BE2C (cell line): ENCODE data around the gene LIN54.
"Not testable (repeated sequence)": the region's sequence is repeated elsewhere in the genome, so short reads cannot be mapped to it uniquely, and the experiment has no call there.

ENCODE experiments used
- DNase-seq: peaks from one replicate; pipeline ENCODE4 v3.0.0-alpha.2; 2020
- H3K27me3 ChIP-seq: fragments of 250-450 bp; sonication (Bioruptor Pico); 2 replicates; pipeline ENCODE4 v1.5.1; 2020; ENCODE audit warnings: mild to moderate bottlenecking
- H3K36me3 ChIP-seq: fragments of 250-450 bp; sonication (Bioruptor Pico); 2 replicates; pipeline ENCODE4 v1.5.1; 2020; ENCODE audit warnings: mild to moderate bottlenecking
- H3K4me1 ChIP-seq: fragments of 250-450 bp; sonication (Bioruptor Pico); 2 replicates; pipeline ENCODE4 v1.5.1; 2020
- H3K4me3 ChIP-seq: 2 replicates; pipeline ENCODE4 v1.5.1; 2011; ENCODE audit warnings: low read depth, low read length
- H3K9me3 ChIP-seq: fragments of 250-450 bp; sonication (Bioruptor Pico); 2 replicates; pipeline ENCODE4 v1.5.1; 2020
- TF ChIP-seq, protein P1 (sequence below): IDR thresholded peaks from 2 replicates; pipeline ENCODE4 v1.5.1; 2012; ENCODE audit warnings: mild to moderate bottlenecking, low read depth, low read length

Gene LIN54

DNA sequence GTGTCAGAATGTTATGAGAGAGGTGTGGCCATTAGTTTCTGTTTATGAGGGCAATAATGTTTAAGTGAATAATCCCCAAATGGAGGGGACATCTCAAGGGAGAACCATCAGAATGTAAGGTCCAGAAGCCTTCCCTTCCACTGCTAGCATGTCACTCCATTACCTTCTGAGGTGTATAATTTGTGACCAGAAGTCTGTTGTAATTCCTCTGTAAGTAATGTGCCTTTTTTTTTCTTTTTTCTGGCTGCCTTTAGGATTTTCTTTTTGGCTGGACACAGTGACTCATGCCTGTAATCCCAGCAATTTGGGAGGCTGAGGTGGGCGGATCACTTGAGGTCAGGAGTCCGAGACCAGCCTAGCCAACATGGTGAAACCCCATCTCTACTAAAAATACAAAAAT is 13.6 kb upstream of the LIN54 start:
- H3K36me3 ChIP-seq: no peaks in the 10 kb centered on the region
- H3K27me3 ChIP-seq: no peaks in the 10 kb centered on the region
- TF ChIP-seq, protein P1, sequence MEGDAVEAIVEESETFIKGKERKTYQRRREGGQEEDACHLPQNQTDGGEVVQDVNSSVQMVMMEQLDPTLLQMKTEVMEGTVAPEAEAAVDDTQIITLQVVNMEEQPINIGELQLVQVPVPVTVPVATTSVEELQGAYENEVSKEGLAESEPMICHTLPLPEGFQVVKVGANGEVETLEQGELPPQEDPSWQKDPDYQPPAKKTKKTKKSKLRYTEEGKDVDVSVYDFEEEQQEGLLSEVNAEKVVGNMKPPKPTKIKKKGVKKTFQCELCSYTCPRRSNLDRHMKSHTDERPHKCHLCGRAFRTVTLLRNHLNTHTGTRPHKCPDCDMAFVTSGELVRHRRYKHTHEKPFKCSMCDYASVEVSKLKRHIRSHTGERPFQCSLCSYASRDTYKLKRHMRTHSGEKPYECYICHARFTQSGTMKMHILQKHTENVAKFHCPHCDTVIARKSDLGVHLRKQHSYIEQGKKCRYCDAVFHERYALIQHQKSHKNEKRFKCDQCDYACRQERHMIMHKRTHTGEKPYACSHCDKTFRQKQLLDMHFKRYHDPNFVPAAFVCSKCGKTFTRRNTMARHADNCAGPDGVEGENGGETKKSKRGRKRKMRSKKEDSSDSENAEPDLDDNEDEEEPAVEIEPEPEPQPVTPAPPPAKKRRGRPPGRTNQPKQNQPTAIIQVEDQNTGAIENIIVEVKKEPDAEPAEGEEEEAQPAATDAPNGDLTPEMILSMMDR: no peak
- DNase-seq: no peak
- H3K9me3 ChIP-seq: no peaks in the 10 kb centered on the region
- no peak overlapping the region for H3K4me3 ChIP-seq
- H3K4me1 ChIP-seq: no peaks in the 10 kb centered on the region

DNA sequence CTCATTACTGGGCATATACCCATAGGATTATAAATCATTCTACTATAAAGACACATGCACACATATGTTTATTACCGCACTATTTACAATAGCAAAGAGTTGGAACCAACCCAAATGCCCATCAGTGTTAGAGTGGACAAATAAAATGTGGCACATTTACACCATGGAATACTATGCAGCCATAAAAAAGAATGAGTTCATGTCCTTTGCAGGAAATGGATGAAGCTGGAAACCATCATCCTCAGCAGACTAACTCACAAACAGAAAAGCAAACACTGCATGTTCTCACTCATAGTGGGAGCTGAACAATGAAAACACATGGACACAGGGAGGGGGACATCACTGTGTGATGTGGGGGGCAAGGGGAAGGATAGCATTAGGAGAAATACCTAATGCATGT is 13.0 kb upstream of the LIN54 start:
- H3K4me3 ChIP-seq, H3K4me1 ChIP-seq, DNase-seq, H3K36me3 ChIP-seq, H3K27me3 ChIP-seq, H3K9me3 ChIP-seq: not testable (repeated sequence)

DNA sequence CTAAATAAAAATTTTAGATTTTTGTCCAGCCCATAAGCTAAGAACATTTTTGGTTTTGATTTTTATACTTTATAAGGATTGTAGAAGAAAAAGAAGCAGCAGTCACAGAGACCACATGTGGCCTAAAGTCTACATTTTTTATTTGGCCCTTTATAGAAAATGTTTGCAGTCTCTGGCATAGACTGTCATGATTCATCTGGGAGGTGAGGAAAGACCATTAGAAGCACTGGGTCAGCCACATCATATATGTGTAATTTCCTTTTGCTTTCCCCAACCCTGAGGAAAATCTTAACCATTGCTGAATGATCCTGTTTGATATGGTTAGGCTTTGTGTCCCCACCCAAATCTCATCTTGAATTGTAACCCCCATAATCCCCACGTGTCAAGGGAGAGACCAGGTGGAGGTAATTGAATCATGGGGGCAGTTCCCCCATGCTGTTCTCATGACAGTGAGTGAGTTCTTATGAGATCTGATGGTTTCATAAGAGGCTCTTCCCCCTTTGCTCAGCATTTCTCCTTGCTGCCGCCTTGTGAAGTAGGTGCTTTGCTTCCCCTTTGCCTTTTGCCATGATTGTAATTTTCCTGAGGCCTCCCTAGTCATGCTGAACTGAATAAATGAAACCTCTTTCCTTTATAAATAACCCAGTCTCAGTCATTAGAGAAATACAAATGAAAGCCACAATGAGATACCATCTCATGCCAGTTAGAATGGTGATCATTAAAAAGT is 12.3 kb upstream of the LIN54 start:
- Histone ChIP-seq H3K36me3 (no peaks in the 10 kb centered on the region), H3K4me1 (no peaks in the 10 kb centered on the region), H3K27me3 (no peaks in the 10 kb centered on the region), H3K4me3 (no peak overlapping the region), H3K9me3 (no peaks in the 10 kb centered on the region)
- DNase-seq: no peak
- TF ChIP-seq, protein P1: no peak

DNA sequence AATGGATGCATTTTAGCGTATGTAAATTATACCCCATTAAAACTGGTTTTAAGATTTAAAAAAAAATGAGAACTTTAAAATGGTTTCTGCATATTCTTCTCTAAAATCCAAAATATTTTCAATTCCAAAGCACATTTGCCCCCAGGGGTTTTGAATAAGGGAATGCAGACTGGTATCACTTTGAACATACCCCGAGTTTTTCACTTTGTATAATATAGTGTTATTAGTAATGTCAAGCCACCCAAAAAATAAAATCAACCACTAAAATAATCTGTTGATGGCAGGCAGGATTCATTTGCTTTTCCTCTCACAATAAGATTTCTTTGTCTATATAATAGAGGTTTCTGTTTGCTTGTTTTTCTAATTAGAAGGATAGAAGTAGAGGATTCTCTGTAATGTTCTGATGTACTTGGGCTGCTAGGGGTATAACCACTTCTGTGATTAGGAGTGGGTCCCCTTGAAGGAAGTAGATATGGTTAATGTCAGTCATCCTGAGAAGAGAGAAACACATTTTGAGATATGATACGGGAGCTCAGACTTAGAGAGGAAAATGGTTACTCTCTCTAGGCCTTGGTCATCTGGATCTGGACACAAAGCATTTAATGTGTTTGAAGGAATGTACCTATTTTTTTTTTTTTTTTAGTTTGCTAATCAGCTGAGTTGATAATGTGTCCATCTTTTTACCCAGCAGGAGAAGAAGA is 9.3 kb upstream of the LIN54 start:
- no peaks in the 10 kb centered on the region for H3K27me3 ChIP-seq
- no peaks in the 10 kb centered on the region for H3K4me1 ChIP-seq
- no peaks in the 10 kb centered on the region for H3K36me3 ChIP-seq
- TF ChIP-seq, protein P1: no peak
- H3K4me3 ChIP-seq: no peak overlapping the region
- DNase-seq: no peak
- H3K9me3 ChIP-seq: no peaks in the 10 kb centered on the region

DNA sequence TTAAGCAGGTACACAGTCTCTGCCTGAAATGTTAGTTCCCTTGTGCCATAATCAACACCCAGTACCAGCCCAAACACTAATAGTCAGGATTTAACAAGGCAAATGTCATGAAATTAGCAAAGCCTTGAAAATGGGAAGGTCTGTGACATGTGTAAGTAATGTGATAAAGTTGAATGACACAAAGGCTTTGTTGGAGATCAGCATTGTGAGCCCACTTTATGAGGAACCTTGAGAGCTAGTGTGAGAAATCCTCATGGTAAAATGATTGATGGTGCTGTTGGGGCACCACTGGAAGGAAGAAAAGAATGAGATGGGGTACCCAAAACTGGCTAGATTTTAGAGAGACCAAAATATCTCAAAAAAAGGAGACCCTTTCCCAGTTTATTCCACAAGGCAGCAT is 3.3 kb upstream of the LIN54 start:
- DNase-seq: no peak
- TF ChIP-seq, protein P1: no peak
- Histone ChIP-seq H3K36me3 (no peaks in the 10 kb centered on the region), H3K27me3 (no peaks in the 10 kb centered on the region), H3K4me1 (peaks cover 3% of the 10 kb centered on the region; the same call in 1 of the 2 replicates), H3K4me3 (peak overlapping the region; percentile 80), H3K9me3 (no peaks in the 10 kb centered on the region)

DNA sequence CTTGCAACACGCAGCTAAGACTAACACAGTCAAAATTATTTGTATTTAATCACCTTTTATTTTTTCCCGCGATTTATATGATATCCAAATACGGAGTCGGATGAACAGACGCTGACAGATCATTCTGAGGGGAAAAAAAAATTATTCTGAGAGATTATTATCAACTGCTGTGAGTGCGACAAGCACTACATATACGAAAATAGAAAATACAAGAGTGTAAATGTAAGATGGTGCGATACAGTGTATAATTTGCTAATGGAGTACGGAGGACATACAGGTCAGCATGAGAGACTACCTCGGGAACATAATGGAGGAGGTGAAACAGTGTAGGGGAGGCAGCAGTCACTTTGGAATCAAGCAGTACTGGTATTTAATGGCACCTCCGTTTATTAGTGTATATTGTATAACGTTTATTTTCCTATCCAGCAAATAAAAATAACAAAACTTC is 2.8 kb upstream of the LIN54 start:
- DNase-seq: no peak
- Histone ChIP-seq H3K4me1 (peaks cover 3% of the 10 kb centered on the region; the same call in 1 of the 2 replicates), H3K4me3 (peak overlapping the region; percentile 80), H3K9me3 (no peaks in the 10 kb centered on the region), H3K36me3 (no peaks in the 10 kb centered on the region), H3K27me3 (no peaks in the 10 kb centered on the region)
- TF ChIP-seq, protein P1: no peak
